ENCODE results near the gene CCAR1. TPM values are rescaled to one million over a fixed set of nuclear protein-coding genes. Genes with fewer than 3 reads are reported as not detected.

The CCAR1 gene
- total and polyA plus RNA-seq, 2 of the 13 experiments (the other 11 are each of a cell fraction or from before 2014, with no cell fraction given), result 74.5 to 81.6 TPM

DNA sequence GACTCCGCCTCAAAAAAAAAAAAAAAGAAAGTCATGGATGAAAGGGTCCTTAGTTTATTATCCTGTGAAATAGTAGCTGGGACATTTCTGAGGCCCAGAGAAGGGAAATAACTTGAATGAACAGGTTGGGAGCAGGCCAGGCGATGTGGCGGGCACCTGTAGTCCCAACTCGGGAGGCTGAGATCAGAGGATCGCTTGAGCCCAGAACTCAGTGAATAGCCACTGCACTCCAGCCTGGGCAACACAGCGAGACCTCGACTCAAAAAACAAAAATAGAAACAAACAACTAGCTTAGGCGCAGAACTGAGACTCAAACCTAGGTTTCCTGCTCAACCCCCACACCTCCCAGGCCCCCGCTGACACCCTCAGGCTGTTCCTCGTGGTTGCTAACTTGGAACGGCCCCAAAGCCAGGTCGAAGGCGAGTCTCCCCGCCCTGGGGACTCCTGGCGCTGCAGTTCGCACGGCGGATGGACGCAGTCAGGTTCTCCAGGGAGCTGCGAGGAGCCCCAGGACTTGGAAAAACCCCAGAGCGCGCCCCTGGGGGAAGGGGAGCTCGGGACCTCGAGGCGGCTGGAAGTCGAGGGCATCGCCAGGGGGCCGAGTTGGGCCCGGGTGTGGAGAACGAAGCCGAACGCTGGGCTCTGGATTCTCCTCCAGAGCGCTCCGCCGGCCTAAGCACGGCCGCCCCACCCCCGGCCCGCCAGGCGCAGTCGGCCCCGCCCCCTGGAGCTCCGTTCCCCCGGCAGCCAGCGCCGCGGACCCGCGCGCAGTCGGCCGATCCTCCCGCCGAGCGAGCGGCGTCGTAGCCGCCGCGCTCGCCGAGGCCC, 105.9 kb downstream of the CCAR1 start, which contains the start of gene STOX1 (continued):
- TF ChIP-seq ZNF431 (CRISPR knock-in tag; IDR thresholded peaks at IDR 0.05; ENCODE audit: borderline replicate concordance, low read depth), result 0 out of 2 replicates have a peak, but pooled peaks have one; percentile 60
- TF ChIP-seq ZNF33B (CRISPR knock-in tag; IDR thresholded peaks at IDR 0.05), result peak; percentile 69; the same call in 1 of the 2 replicates
- peak; percentile 69; the same call in 1 of the 2 replicates for TF ChIP-seq RBFOX2 (IDR thresholded peaks at IDR 0.05; ENCODE audit: low read depth, low read length)
- TF ChIP-seq, protein P1, sequence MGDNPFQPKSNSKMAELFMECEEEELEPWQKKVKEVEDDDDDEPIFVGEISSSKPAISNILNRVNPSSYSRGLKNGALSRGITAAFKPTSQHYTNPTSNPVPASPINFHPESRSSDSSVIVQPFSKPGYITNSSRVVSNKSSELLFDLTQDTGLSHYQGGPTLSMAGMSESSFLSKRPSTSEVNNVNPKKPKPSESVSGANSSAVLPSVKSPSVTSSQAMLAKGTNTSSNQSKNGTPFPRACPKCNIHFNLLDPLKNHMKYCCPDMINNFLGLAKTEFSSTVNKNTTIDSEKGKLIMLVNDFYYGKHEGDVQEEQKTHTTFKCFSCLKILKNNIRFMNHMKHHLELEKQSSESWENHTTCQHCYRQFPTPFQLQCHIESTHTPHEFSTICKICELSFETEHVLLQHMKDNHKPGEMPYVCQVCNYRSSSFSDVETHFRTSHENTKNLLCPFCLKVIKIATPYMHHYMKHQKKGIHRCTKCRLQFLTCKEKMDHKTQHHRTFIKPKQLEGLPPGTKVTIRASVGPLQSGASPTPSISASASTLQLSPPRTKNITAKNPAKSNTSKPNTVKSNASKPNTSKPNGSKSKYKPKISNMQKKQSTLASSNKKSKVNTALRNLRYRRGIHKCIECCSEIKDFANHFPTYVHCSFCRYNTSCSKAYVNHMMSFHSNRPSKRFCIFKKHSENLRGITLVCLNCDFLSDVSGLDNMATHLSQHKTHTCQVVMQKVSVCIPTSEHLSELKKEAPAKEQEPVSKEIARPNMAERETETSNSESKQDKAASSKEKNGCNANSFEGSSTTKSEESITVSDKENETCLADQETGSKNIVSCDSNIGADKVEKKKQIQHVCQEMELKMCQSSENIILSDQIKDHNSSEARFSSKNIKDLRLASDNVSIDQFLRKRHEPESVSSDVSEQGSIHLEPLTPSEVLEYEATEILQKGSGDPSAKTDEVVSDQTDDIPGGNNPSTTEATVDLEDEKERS (CRISPR knock-in tag; IDR thresholded peaks at IDR 0.05), result peak; percentile 84
- TF ChIP-seq ZNF598 (CRISPR knock-in tag; IDR thresholded peaks at IDR 0.05; ENCODE audit: borderline replicate concordance), result peak; percentile 75; the same call in 1 of the 2 replicates
- peak; percentile 36; the same call in 1 of the 2 replicates for TF ChIP-seq GABPB1 (CRISPR knock-in tag; IDR thresholded peaks at IDR 0.05)
- peak; percentile 51 for TF ChIP-seq HNRNPLL (IDR thresholded peaks at IDR 0.05; ENCODE audit: low read depth, low read length, poor library complexity, severe bottlenecking)
- TF ChIP-seq MTF2 (CRISPR knock-in tag; IDR thresholded peaks at IDR 0.05; ENCODE audit: borderline replicate concordance), result no peak
- TF ChIP-seq NCOA5 (CRISPR knock-in tag; IDR thresholded peaks at IDR 0.05), result no peak
- TF ChIP-seq, protein P2, sequence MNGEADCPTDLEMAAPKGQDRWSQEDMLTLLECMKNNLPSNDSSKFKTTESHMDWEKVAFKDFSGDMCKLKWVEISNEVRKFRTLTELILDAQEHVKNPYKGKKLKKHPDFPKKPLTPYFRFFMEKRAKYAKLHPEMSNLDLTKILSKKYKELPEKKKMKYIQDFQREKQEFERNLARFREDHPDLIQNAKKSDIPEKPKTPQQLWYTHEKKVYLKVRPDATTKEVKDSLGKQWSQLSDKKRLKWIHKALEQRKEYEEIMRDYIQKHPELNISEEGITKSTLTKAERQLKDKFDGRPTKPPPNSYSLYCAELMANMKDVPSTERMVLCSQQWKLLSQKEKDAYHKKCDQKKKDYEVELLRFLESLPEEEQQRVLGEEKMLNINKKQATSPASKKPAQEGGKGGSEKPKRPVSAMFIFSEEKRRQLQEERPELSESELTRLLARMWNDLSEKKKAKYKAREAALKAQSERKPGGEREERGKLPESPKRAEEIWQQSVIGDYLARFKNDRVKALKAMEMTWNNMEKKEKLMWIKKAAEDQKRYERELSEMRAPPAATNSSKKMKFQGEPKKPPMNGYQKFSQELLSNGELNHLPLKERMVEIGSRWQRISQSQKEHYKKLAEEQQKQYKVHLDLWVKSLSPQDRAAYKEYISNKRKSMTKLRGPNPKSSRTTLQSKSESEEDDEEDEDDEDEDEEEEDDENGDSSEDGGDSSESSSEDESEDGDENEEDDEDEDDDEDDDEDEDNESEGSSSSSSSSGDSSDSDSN (CRISPR knock-in tag; IDR thresholded peaks at IDR 0.05), result peak; percentile 54; the same call in 1 of the 2 replicates
- TF ChIP-seq PCBP2 (optimal IDR thresholded peaks at IDR 0.05; ENCODE audit: low read depth, low read length, poor library complexity, severe bottlenecking), result no peak
- TF ChIP-seq E2F2 (CRISPR knock-in tag; IDR thresholded peaks at IDR 0.05; ENCODE audit: borderline replicate concordance), result 0 out of 2 replicates have a peak, but pooled peaks have one; percentile 21
- TF ChIP-seq RXRA (CRISPR knock-in tag; IDR thresholded peaks at IDR 0.05), result 0 out of 2 replicates have a peak, but pooled peaks have one; percentile 35
- TF ChIP-seq ZNF205 (CRISPR knock-in tag; IDR thresholded peaks at IDR 0.05), result peak; percentile 98
- TF ChIP-seq, protein P3, sequence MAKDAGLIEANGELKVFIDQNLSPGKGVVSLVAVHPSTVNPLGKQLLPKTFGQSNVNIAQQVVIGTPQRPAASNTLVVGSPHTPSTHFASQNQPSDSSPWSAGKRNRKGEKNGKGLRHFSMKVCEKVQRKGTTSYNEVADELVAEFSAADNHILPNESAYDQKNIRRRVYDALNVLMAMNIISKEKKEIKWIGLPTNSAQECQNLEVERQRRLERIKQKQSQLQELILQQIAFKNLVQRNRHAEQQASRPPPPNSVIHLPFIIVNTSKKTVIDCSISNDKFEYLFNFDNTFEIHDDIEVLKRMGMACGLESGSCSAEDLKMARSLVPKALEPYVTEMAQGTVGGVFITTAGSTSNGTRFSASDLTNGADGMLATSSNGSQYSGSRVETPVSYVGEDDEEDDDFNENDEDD (CRISPR knock-in tag; IDR thresholded peaks at IDR 0.05; ENCODE audit: borderline replicate concordance), result 0 out of 2 replicates have a peak, but pooled peaks have one; percentile 12
- 0 out of 2 replicates have a peak, but pooled peaks have one; percentile 19 for TF ChIP-seq ZNF441 (CRISPR knock-in tag; IDR thresholded peaks at IDR 0.05; ENCODE audit: borderline replicate concordance)
- no peak for TF ChIP-seq ZFP62 (CRISPR knock-in tag; IDR thresholded peaks at IDR 0.05)
- peak; percentile 30; the same call in 1 of the 2 replicates for TF ChIP-seq CTCF (CRISPR knock-in tag; IDR thresholded peaks at IDR 0.05)

All from HepG2 (cell line).